Lower lobe of right lung (tissue), 2 donors: ENCODE measurements around the gene CKM. TPM values are rescaled to one million over a fixed set of nuclear protein-coding genes. Genes with fewer than 3 reads are reported as not detected.

Experiments
- ATAC-seq, 2 donors: fragments of 200-7000 bp; cut with Tn5 transposase; one replicate each; pipeline ENCODE4 v1.9.1; 2020 to 2022; ENCODE audit warnings: mild to moderate bottlenecking in 2 of 2, moderate library complexity in 2 of 2
- DNase-seq: peaks from one replicate; pipeline ENCODE4 v3.0.0-alpha.2; 2020
- H3K27ac ChIP-seq: fragments of 200-600 bp; one replicate; pipeline ENCODE4 v1.8.0; 2022
- H3K27me3 ChIP-seq: fragments of 200-600 bp; one replicate; pipeline ENCODE4 v1.8.0; 2022; ENCODE audit warnings: low read depth
- H3K36me3 ChIP-seq: fragments of 200-600 bp; one replicate; pipeline ENCODE4 v1.8.0; 2022; ENCODE audit warnings: mild to moderate bottlenecking
- H3K4me1 ChIP-seq: fragments of 200-600 bp; one replicate; pipeline ENCODE4 v1.8.0; 2022
- H3K4me3 ChIP-seq: fragments of 200-600 bp; one replicate; pipeline ENCODE4 v1.8.0; 2022; ENCODE audit warnings: mild to moderate bottlenecking
- H3K9me3 ChIP-seq: fragments of 200-600 bp; one replicate; pipeline ENCODE4 v1.8.0; 2022
- CTCF ChIP-seq: fragments of 200-600 bp; IDR thresholded peaks from one replicate; pipeline ENCODE4 v1.8.0; 2022; ENCODE audit warnings: antibody characterized with exemption, mild to moderate bottlenecking
- intact Hi-C: fragments of 100-400 bp; cut with DNase I; formaldehyde crosslinking; loops from one replicate; pipeline ENCODE4 v1.11.0; 2022
- long read RNA-seq: library from polyadenylated mRNA; unstranded; transcript quantifications from one replicate; pipeline ENCODE4 v2.0.0, GENCODE V29; 2021
- total RNA-seq: library from RNA; stranded (reverse); fragmentation: NEBNext Ultra II Directional; extraction: Animal tissue kit (Norgen Biotek cat#: 25700); gene quantifications from one replicate; pipeline ENCODE4 v1.2.1, GENCODE V29; 2021
- donor health status: DM: no; HTN: yes; CAD: no; lungs with severe emphysema.

CKM gene
- total RNA-seq: 0.24 TPM
- long read RNA-seq: 0 reads

GRCh38 chr19:45322744-45323281, at the start of gene CKM:
CKM (minus strand) TSS chr19:45322875; CDS start chr19:45319713, 3,162 bp downstream.
- Histone ChIP-seq H3K27ac (no peak within 1 kb of the TSS), H3K27me3 (peaks cover 50% of the 10 kb centered on the region), H3K36me3 (no peaks in the 10 kb centered on the region), H3K9me3 (no peaks in the 10 kb centered on the region), H3K4me3 (no peak within 1 kb of the TSS), H3K4me1 (peaks cover 7% of the 10 kb centered on the region)
- intact Hi-C loops: no loop called here
- DNase-seq (no peak), ATAC-seq (no peak)
- TF ChIP-seq CTCF: no peak

GRCh38 chr19:45370410-45371204, 47.9 kb upstream of the CKM start, which contains the start of gene ERCC2:
ERCC2 (minus strand) TSS chr19:45370573; CDS start chr19:45370540, 33 bp downstream.
- peak within 1 kb of the TSS; percentile 90 for H3K4me3 ChIP-seq
- TF ChIP-seq CTCF: no peak
- ATAC-seq: peak; percentile 99
- intact Hi-C loops: no loop called here
- H3K9me3 ChIP-seq: no peaks in the 10 kb centered on the region
- no peaks in the 10 kb centered on the region for H3K27me3 ChIP-seq
- peak; percentile 97 for DNase-seq
- H3K27ac ChIP-seq: peak within 1 kb of the TSS; percentile 85
- no peaks in the 10 kb centered on the region for H3K36me3 ChIP-seq
- H3K4me1 ChIP-seq: peaks cover 16% of the 10 kb centered on the region

GRCh38 chr19:45368737-45369340, 46.2 kb upstream of the CKM start:
- Histone ChIP-seq H3K4me1 (peaks cover 16% of the 10 kb centered on the region), H3K9me3 (no peaks in the 10 kb centered on the region), H3K36me3 (no peaks in the 10 kb centered on the region), H3K27ac (no peak overlapping the region), H3K4me3 (no peak overlapping the region), H3K27me3 (no peaks in the 10 kb centered on the region)
- intact Hi-C loops: no loop called here
- no peak for DNase-seq
- no peak for TF ChIP-seq CTCF
- ATAC-seq: no peak

- Histone ChIP-seq H3K9me3 (no peaks in the 10 kb centered on the region), H3K4me3 (no peak overlapping the region), H3K36me3 (no peaks in the 10 kb centered on the region), H3K27me3 (no peaks in the 10 kb centered on the region), H3K4me1 (peaks cover 16% of the 10 kb centered on the region), H3K27ac (no peak overlapping the region)
- ATAC-seq (no peak), DNase-seq (no peak)
- TF ChIP-seq CTCF: no peak
- intact Hi-C loops: no loop called here
Measured at GRCh38 chr19:45368127-45368526, 45.5 kb upstream of the CKM start.

- intact Hi-C loops: no loop called here
- H3K9me3 ChIP-seq: no peaks in the 10 kb centered on the region
- TF ChIP-seq CTCF: no peak
- H3K4me1 ChIP-seq: peaks cover 7% of the 10 kb centered on the region
- H3K27ac ChIP-seq: no peak overlapping the region
- H3K27me3 ChIP-seq: no peaks in the 10 kb centered on the region
- no peak for DNase-seq
- H3K4me3 ChIP-seq: no peak overlapping the region
- H3K36me3 ChIP-seq: no peaks in the 10 kb centered on the region
- no peak for ATAC-seq
Measured at GRCh38 chr19:45364696-45365095, 42.0 kb upstream of the CKM start.
